ENCODE measurements around the gene SRXN1. TPM values are rescaled to one million over a fixed set of nuclear protein-coding genes. Genes with fewer than 3 reads are reported as not detected.

Gene SRXN1
- total RNA-seq, 2 donors from 2014 or later, result 41.8 to 65.4 TPM

DNA sequence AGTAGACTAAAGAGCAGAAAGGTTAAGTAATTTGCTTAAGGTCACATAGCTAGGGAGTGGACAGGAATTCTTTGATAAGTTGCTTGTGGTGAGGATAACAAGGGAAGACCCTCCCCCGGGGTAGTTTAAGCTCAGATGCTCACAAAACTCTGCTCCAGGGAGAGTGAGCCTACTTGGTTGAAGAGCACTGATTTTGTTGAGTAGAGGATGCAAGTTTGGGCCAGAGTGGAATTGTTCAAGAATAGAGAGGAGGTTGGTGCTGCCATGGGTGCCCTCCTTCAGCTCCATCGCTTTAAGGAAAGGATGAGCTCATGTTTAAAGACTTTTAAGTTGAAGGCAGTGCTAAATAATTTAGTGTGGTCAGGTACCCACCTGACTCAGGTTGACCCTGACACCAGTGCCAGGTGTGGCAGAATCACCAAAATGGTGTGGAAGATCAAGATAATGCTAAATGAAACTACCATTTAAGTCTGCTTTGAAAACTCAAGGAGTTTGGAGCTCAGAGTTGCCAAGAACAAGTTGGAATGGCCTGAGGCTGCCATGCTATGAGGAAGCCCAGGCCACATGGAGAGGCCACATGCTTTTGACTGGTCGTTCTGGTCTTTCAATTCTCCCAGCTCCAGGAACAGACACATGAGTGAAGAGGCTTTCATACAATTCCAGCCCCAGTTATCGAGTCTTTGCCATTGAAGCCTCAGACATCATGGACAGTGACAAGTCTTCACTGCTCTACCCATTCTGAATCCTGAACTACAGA is 34.9 kb downstream of the SRXN1 start:
- H3K27me3 ChIP-seq, result no peaks in the 10 kb centered on the region
- no peak overlapping the region for H3K4me3 ChIP-seq
- no peak for DNase-seq (ENCODE audit: low spot score)
- H3K36me3 ChIP-seq, result no peaks in the 10 kb centered on the region
- TF ChIP-seq, protein P1, sequence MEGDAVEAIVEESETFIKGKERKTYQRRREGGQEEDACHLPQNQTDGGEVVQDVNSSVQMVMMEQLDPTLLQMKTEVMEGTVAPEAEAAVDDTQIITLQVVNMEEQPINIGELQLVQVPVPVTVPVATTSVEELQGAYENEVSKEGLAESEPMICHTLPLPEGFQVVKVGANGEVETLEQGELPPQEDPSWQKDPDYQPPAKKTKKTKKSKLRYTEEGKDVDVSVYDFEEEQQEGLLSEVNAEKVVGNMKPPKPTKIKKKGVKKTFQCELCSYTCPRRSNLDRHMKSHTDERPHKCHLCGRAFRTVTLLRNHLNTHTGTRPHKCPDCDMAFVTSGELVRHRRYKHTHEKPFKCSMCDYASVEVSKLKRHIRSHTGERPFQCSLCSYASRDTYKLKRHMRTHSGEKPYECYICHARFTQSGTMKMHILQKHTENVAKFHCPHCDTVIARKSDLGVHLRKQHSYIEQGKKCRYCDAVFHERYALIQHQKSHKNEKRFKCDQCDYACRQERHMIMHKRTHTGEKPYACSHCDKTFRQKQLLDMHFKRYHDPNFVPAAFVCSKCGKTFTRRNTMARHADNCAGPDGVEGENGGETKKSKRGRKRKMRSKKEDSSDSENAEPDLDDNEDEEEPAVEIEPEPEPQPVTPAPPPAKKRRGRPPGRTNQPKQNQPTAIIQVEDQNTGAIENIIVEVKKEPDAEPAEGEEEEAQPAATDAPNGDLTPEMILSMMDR (IDR thresholded peaks at IDR 0.05), result no peak
- no peaks in the 10 kb centered on the region for H3K9me3 ChIP-seq
- H3K4me1 ChIP-seq, result no peaks in the 10 kb centered on the region
- no peak overlapping the region for H3K27ac ChIP-seq

DNA sequence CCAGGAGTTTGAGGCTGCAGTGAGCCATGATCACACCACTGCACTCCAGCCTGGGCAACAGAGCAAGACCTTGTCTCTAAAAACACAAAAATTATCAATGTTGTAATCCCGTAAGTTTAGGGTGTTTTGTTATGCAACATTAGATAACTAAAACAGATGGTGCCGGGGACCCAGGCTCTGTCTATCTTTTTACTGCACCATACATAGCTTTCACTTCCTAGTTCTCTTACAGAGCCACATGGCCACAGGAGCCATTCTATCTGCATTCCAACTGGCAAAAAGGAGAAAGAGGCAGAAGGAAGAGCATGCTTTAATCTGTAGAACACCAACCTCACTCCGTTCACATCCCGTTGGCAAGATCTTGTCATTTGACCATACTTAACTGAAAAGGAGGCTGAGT is 37.5 kb downstream of the SRXN1 start:
- TF ChIP-seq, protein P1 (IDR thresholded peaks at IDR 0.05), result no peak
- H3K27me3 ChIP-seq, result no peaks in the 10 kb centered on the region
- no peak for DNase-seq (ENCODE audit: low spot score)

DNA sequence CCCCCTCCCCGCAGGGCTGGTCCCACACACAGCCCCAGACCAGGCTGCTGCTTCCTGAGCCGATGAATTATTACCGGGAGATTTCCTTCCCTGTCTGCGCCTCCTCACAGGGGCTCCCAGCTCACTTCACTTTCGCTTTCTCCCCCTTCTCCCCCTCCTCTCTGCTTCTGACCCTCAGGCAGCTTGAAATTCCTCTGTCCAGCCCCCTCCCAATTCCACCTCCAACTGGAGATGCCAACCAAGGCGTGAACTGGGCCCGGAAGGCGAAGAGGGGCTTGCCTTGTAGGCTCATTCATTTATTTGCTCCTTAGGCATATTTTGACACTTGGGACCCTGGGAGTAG is 41.2 kb downstream of the SRXN1 start:
- TF ChIP-seq, protein P1 (IDR thresholded peaks at IDR 0.05), result no peak
- no peaks in the 10 kb centered on the region for H3K9me3 ChIP-seq
- no peaks in the 10 kb centered on the region for H3K36me3 ChIP-seq
- H3K4me1 ChIP-seq, result peaks cover 2 to 20% of the 10 kb centered on the region in 2 donors
- no peak for DNase-seq (ENCODE audit: low spot score)
- H3K4me3 ChIP-seq, result no peak overlapping the region
- no peaks in the 10 kb centered on the region for H3K27me3 ChIP-seq
- H3K27ac ChIP-seq, result no peak overlapping the region

More for the DNA sequence above, 37.5 kb downstream of the SRXN1 start:
- no peaks in the 10 kb centered on the region for H3K9me3 ChIP-seq
- no peaks in the 10 kb centered on the region for H3K36me3 ChIP-seq
- no peak overlapping the region for H3K4me3 ChIP-seq
- H3K4me1 ChIP-seq, result peaks cover 0 to 14% of the 10 kb centered on the region in 2 donors
- H3K27ac ChIP-seq, result no peak overlapping the region

DNA sequence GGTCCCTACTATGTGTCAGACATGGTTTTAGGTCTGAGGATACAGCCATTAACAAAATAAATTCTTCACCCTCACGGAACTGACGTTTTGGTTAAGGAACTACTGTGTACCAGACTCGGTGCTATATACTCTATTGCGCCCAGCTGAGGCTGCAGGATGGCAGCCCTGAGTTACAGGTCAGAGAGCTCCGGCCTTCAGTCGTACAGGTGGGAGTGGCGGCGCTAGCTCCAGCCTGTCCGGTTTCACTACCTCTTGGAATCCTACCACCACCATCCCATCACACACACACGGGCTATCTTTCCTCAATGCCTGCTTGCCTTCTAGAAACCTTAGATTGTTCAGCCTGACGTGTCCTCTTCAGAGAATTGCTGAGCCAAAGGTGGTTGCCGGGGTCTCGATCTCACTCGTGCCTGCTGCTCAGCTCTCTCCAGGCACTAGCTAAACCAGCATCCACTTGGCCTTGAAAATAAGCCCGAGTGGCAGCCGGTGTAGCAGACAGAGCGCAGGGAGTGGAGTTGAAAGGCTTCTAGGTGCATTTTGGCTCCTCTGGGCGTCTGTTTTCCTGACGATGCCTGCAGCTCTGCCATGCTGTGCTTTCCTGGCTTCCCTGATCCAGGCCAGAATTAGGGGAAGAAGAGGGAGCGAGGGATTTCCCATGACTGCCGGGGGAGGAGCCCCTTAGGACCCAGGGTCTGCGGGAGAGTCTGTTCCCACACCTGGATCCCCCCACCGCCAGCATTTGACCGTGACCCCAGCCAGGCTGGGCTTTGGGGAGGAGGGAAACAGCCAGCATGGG is 41.8 kb downstream of the SRXN1 start:
- no peak for DNase-seq (ENCODE audit: low spot score)
- no peaks in the 10 kb centered on the region for H3K36me3 ChIP-seq
- TF ChIP-seq, protein P1 (IDR thresholded peaks at IDR 0.05), result no peak
- H3K4me1 ChIP-seq, result peaks cover 2 to 26% of the 10 kb centered on the region in 2 donors
- no peaks in the 10 kb centered on the region for H3K27me3 ChIP-seq
- peak overlapping the region in 1 of 2 donors; percentile 64 for H3K4me3 ChIP-seq
- H3K9me3 ChIP-seq, result no peaks in the 10 kb centered on the region
- peak overlapping the region in 1 of 2 donors; percentile 4 for H3K27ac ChIP-seq

DNA sequence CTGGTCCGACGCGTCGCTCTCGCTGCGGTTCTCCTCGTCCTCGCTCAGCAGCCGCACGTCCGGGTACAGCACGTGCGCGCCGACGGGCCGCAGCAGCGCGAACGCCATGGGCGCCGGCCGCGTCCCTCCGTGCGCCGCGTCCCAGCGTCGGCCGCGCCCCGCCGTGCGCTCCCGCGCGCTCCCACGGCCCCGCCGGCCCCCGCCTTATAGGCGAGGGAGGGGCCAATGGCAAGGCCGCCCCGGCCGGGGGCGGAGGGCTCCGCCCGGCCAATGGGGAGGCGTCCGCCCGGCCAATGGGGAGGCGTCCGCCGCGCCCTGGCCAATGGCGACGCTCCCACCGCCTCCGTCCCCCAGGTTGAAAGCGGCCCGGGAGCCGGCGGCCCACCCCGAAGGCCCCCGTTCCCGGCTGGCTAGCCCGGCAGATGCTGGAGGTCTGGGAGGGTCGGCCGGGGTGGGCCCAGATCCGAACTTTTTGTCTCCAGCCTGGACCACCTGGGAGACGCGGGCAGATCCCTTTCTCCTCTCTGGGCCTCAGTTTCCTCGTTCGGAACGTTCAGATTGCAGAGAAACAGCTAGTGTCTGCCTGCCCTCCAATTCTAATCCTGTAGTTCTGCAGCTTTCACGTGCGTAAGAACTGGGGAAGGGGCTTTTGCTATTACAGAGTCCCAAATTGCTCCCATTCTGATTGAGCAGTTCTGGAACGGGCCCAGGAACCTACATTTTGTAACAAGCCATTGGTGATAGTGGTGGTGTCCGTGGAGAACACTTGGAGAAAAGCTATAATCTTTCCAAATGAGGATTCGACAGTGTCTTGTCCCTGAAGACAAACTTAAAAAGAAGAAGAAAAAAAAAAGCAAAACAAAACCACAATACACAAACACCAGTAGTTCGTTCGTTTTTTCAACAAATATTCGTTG is 42.6 kb downstream of the SRXN1 start, which contains the start of gene TCF15:
TSS of gene TCF15 (minus strand) at position 180 of the 917 bp plus-strand sequence. CDS start at position 108, 72 bp downstream.
- no peak for DNase-seq (ENCODE audit: low spot score)
- H3K4me3 ChIP-seq, result peak within 1 kb of the TSS; percentile 48 to 64
- no peaks in the 10 kb centered on the region for H3K27me3 ChIP-seq

More for the DNA sequence above, 42.6 kb downstream of the SRXN1 start, which contains the start of gene TCF15:
- Histone ChIP-seq H3K27ac (peak within 1 kb of the TSS; percentile 83 to 89), H3K4me1 (peaks cover 2 to 34% of the 10 kb centered on the region in 2 donors), H3K36me3 (no peaks in the 10 kb centered on the region), H3K9me3 (no peaks in the 10 kb centered on the region)
- TF ChIP-seq, protein P1 (IDR thresholded peaks at IDR 0.05), result no peak
